HEK293T (cell line): ENCODE data around the gene SEC24A.
"Not testable (repeated sequence)": the region's sequence is repeated elsewhere in the genome, so short reads cannot be mapped to it uniquely, and the experiment has no call there.

ENCODE experiments used
- CTCF ChIA-PET: fragments of 350-600 bp; formaldehyde crosslinking; extraction: SDS; loops from one replicate; lab custom pipeline; 2021; ENCODE audit warnings: antibody characterized with exemption, inconsistent platforms; lab: Yijun Ruan, JAX
- POLR2A ChIA-PET: fragments of 350-600 bp; formaldehyde crosslinking; extraction: SDS; loops from one replicate; lab custom pipeline; 2020; ENCODE audit warnings: antibody characterized with exemption, inconsistent platforms; lab: Yijun Ruan, JAX
- DNase-seq: peaks from one replicate; pipeline ENCODE4 v3.0.0; 2012; ENCODE audit warnings: mixed read lengths; ENCODE audit errors: extremely low spot score
- ARNT ChIP-seq: fragments of 450-650 bp; IDR thresholded peaks from 2 replicates; pipeline ENCODE4 v1.6.1; 2017; ENCODE audit warnings: mild to moderate bottlenecking
- BHLHE40 ChIP-seq: fragments of 450-650 bp; IDR thresholded peaks from 2 replicates; pipeline ENCODE4 v1.6.1; 2016; ENCODE audit warnings: mild to moderate bottlenecking, moderate library complexity, borderline replicate concordance
- CTBP1 ChIP-seq: fragments of 450-650 bp; IDR thresholded peaks from 2 replicates; pipeline ENCODE4 v1.6.1; 2016; ENCODE audit warnings: borderline replicate concordance
- ELF4 ChIP-seq: fragments of 450-650 bp; IDR thresholded peaks from 2 replicates; pipeline ENCODE4 v1.6.1; 2017; ENCODE audit warnings: antibody characterized with exemption
- FOXA1 ChIP-seq: fragments of 450-650 bp; IDR thresholded peaks from 2 replicates; pipeline ENCODE4 v1.6.1; 2016; ENCODE audit warnings: mild to moderate bottlenecking
- FOXK2 ChIP-seq: fragments of 450-650 bp; IDR thresholded peaks from 2 replicates; pipeline ENCODE4 v1.6.1; 2016; ENCODE audit warnings: mild to moderate bottlenecking
- FOXM1 ChIP-seq: fragments of 450-650 bp; IDR thresholded peaks from 2 replicates; pipeline ENCODE4 v1.6.1; 2017; ENCODE audit warnings: mild to moderate bottlenecking, borderline replicate concordance
- HDGF ChIP-seq: fragments of 450-650 bp; IDR thresholded peaks from 2 replicates; pipeline ENCODE4 v1.6.1; 2017; ENCODE audit warnings: antibody characterized with exemption, borderline replicate concordance
- L3MBTL2 ChIP-seq: fragments of 450-650 bp; conservative IDR thresholded peaks from 2 replicates; pipeline ENCODE4 v1.6.1; 2016; ENCODE audit warnings: mild to moderate bottlenecking
- LEF1 ChIP-seq: fragments of 450-650 bp; IDR thresholded peaks from 2 replicates; pipeline ENCODE4 v1.6.1; 2017; ENCODE audit warnings: mild to moderate bottlenecking, borderline replicate concordance
- NFRKB ChIP-seq: fragments of 450-650 bp; IDR thresholded peaks from 2 replicates; pipeline ENCODE4 v1.6.1; 2016; ENCODE audit warnings: mild to moderate bottlenecking, moderate library complexity
- SP1 ChIP-seq: fragments of 450-650 bp; IDR thresholded peaks from 2 replicates; pipeline ENCODE4 v1.6.1; 2017
- SUZ12 ChIP-seq: fragments of 450-650 bp; IDR thresholded peaks from 2 replicates; pipeline ENCODE4 v1.6.1; 2016; ENCODE audit warnings: mild to moderate bottlenecking
- TARDBP ChIP-seq: fragments of 450-650 bp; IDR thresholded peaks from 2 replicates; pipeline ENCODE4 v1.6.1; 2016
- ZNF384 ChIP-seq: fragments of 450-650 bp; IDR thresholded peaks from 2 replicates; pipeline ENCODE4 v1.6.1; 2016
- TF ChIP-seq, protein P1 (sequence below): fragments of 450-650 bp; IDR thresholded peaks from 2 replicates; pipeline ENCODE4 v1.6.1; 2016

Gene SEC24A

DNA sequence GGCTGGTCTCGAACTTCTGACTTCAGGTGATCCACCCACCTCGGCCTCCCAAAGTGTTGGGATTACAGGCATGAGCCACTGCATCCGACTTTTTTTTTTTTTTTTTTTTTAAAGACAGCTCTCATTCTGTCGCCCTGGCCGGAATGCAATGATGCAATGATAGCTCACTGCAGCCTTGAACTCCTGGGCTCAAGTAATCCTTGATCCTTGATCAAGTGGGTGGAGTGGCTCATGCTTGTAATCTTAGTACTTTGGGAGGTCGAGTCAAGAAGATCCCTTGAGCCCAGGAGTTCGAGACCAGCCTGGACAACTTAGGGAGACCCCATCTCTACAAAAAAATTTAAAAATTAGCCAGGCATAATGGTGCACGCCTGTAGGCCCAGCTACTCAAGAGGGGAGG, 8.1 kb downstream of the SEC24A start:
- CTCF ChIA-PET, result no interaction called here

DNA sequence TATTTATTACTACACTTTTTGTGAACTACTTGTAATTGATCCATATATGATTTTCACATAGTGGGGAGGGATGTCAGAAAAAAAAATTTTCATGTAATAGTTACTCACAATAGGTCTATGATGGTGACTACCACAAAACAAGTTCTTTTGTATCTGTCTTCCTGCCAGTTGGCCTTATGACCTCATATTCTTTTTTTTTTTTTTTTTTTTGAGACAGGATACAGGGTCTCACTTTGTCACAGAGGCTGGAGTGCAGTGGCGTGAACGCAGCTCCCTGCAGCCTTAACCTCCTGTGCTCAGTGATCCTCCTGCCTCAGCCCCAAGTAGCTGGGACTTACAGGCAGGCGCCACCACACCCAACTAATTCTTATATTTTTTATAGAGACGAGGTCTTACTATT, 10.9 kb downstream of the SEC24A start:
- POLR2A ChIA-PET, result interaction anchor here (1.0 to 1.9 kb wide), 3 partner anchors 11 to 27 kb away, joined by 3 to 9 read pairs (median 3); partner anchors contain the start of genes SAR1B and SEC24A

More for the DNA sequence above, 8.1 kb downstream of the SEC24A start:
- no peak for TF ChIP-seq TARDBP
- TF ChIP-seq ZNF384, result no peak
- no peak for TF ChIP-seq FOXM1
- POLR2A ChIA-PET, result interaction anchor here (0.8 kb wide), 1 partner anchor 8 kb away, joined by 3 read pairs; the partner anchor contains the start of gene SEC24A
- no peak for DNase-seq

DNA sequence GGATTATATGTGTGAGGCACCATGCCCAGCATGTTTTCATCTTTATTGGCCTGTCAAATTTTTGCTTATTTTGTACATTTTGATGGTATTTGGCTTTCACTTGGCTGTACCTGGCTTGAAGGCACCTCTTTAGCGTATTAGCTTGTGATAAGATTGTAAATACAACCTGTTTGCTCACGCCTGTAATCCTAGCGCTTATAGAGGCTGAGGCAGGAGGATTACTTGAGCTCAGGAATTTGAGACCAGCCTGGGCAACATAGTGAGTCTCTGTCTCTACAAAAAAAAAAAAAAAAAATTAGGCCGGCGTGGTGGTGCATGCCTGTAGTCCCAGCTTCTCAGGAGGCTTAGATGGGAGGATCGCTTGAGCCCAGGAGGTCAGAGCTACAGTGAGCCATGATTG, 11.3 kb downstream of the SEC24A start:
- ChIA-PET CTCF (no interaction called here), POLR2A (interaction anchor here (1.0 to 1.9 kb wide), 3 partner anchors 10 to 28 kb away, joined by 3 to 9 read pairs (median 3); partner anchors contain the start of genes SAR1B and SEC24A)
- TF ChIP-seq BHLHE40 (no peak), FOXK2 (no peak), FOXA1 (no peak)
- no peak for DNase-seq

More for the DNA sequence above, 10.9 kb downstream of the SEC24A start:
- no peak for DNase-seq
- CTCF ChIA-PET, result no interaction called here
- TF ChIP-seq TARDBP (no peak), ZNF384 (no peak), NFRKB (no peak), FOXA1 (no peak), SUZ12 (no peak), LEF1 (no peak), ARNT (no peak), BHLHE40 (no peak), FOXM1 (no peak)

DNA sequence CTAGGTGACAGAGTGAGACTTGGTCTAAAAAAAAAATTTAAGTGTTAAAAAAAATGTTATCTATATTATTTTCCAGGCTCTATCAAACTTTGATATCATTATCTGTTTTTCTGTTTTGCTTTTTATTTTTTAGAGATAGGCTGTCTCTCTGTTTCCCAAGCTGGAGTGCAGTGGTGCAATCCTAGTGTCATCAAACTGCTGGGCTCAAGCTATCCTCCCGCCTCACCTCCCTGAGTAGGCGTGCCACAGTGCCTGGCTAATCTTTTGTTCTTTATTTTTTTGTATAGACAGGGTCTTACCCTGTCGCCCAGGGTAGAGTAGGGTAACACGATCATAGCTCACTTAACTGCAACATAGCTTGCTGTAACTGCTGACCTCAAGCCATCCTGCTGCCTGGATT, 14.4 kb downstream of the SEC24A start:
- ChIA-PET POLR2A (interaction anchor here (1.0 to 1.4 kb wide), 2 partner anchors 14 to 75 kb away, joined by 3 read pairs; partner anchors contain the start of genes CAMLG and SEC24A), CTCF (interaction anchor here (0.7 kb wide), 1 partner anchor 362 kb away, joined by 3 read pairs; no protein-coding TSS in a partner anchor)
- no peak for TF ChIP-seq ARNT
- TF ChIP-seq FOXK2, result no peak
- no peak for TF ChIP-seq LEF1
- no peak for TF ChIP-seq SP1
- no peak for TF ChIP-seq ELF4
- no peak for TF ChIP-seq TARDBP
- TF ChIP-seq HDGF, result no peak
- no peak for TF ChIP-seq BHLHE40
- no peak for TF ChIP-seq SUZ12
- no peak for DNase-seq

DNA sequence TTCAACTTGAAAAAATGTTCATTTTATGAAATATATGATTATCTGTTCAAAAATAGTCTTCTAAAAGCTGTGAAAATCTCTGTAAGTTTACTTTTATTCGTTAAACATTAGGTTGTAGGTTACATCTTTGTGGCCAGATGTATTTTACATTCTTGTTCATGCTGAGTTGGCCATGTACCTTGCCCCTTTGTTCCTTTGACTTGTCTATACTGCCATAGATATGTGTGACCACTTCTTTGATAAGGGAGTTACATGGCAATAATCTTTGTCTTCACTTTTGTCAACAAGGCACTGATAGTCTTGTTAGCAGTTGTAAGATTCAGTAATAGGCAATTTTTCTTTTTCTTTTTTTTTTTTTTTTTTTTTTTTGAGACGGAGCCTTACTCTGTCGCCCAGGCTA, 15.9 kb downstream of the SEC24A start:
- TF ChIP-seq FOXM1, result no peak
- TF ChIP-seq NFRKB, result no peak
- TF ChIP-seq BHLHE40, result no peak
- no peak for TF ChIP-seq ARNT
- TF ChIP-seq L3MBTL2, result no peak
- no peak for TF ChIP-seq CTBP1
- no peak for TF ChIP-seq LEF1
- TF ChIP-seq HDGF, result no peak
- TF ChIP-seq SUZ12, result no peak
- TF ChIP-seq FOXK2, result no peak
- no peak for TF ChIP-seq ELF4
- no peak for TF ChIP-seq SP1
- no peak for TF ChIP-seq TARDBP
- TF ChIP-seq FOXA1, result no peak
- TF ChIP-seq ZNF384, result no peak
- CTCF ChIA-PET, result no interaction called here
- POLR2A ChIA-PET, result no interaction called here
- DNase-seq, result no peak

- CTCF ChIA-PET, DNase-seq, POLR2A ChIA-PET: not testable (repeated sequence)
Measured at GRCh38 chr5:134673546-134673945, 25.0 kb downstream of the SEC24A start.

DNA sequence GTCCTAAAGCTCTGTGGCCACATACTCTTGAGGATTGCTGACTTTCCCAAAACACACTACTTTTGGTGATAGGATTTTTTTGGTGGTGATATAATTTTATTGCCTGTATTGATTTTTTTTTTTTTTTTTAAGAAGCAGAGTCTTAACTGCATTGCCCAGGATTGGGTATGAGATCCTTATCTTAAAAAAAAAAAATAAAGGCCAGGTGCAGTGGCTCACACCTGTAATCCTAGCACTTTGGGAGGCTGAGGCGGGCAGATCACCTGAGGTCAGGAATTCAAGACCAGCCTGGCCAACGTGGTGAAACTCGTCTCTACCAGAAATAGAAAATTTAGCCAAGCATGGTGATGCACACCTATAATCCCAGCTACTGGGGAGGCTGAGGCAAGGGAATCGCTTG, 28.8 kb downstream of the SEC24A start:
- POLR2A ChIA-PET, CTCF ChIA-PET, DNase-seq: not testable (repeated sequence)

DNA sequence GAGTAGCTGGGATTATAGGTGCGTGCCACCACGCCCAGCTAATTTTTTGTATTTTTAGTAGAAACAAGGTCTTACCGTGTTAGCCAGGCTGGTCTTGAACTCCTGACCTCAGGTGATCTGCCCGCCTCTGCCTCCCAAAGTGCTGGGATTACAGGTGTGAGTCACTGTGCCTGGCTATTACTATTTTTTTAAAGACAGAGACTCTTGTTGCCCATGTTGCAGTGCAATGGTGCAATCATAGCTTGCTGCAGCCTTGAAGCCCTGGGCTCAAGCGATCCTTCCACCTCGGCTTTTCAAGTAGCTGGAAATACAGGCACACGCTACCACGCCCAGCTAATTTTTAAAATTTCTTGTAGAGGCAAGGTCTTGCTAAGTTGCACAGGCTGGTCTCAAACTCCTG, 41.6 kb downstream of the SEC24A start:
- POLR2A ChIA-PET, DNase-seq: not testable (repeated sequence)
- CTCF ChIA-PET, result interaction anchor here (0.6 kb wide), 1 partner anchor 29 kb away, joined by 3 read pairs; no protein-coding TSS in a partner anchor

- POLR2A ChIA-PET, result no interaction called here
- DNase-seq, result no peak
- TF ChIP-seq L3MBTL2 (no peak), FOXK2 (no peak), ARNT (no peak), TARDBP (no peak), NFRKB (no peak), ELF4 (no peak), BHLHE40 (no peak), FOXM1 (no peak), ZNF384 (no peak), SUZ12 (no peak), SP1 (no peak), HDGF (no peak), LEF1 (no peak), CTBP1 (no peak), FOXA1 (no peak)
- TF ChIP-seq, protein P1, sequence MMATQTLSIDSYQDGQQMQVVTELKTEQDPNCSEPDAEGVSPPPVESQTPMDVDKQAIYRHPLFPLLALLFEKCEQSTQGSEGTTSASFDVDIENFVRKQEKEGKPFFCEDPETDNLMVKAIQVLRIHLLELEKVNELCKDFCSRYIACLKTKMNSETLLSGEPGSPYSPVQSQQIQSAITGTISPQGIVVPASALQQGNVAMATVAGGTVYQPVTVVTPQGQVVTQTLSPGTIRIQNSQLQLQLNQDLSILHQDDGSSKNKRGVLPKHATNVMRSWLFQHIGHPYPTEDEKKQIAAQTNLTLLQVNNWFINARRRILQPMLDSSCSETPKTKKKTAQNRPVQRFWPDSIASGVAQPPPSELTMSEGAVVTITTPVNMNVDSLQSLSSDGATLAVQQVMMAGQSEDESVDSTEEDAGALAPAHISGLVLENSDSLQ, result no peak
- CTCF ChIA-PET, result no interaction called here
Measured at GRCh38 chr5:134692722-134693121, 44.1 kb downstream of the SEC24A start.
